Uterus (tissue), 2 donors: Measurements from ENCODE around the gene SLC25A39.

Source experiments
- POLR2A ChIP-seq, 2 donors: fragments of 450-650 bp; IDR thresholded peaks; one replicate each; pipeline ENCODE4 v1.6.1; 2016; ENCODE audit warnings: antibody characterized with exemption in 2 of 2, mild to moderate bottlenecking in 1 of 2, moderate library complexity in 1 of 2
- TF ChIP-seq, protein P1 (sequence below), 4 experiments: fragments of 200-600 bp in 2 of 4; fragments of 450-650 bp in 2 of 4; sonication (generic) in 2 of 4; IDR thresholded peaks; one replicate each; pipeline ENCODE4 v1.5.1; 2016 to 2019; ENCODE audit warnings: antibody characterized with exemption in 4 of 4, mild to moderate bottlenecking in 2 of 4, moderate library complexity in 1 of 4

DNA sequence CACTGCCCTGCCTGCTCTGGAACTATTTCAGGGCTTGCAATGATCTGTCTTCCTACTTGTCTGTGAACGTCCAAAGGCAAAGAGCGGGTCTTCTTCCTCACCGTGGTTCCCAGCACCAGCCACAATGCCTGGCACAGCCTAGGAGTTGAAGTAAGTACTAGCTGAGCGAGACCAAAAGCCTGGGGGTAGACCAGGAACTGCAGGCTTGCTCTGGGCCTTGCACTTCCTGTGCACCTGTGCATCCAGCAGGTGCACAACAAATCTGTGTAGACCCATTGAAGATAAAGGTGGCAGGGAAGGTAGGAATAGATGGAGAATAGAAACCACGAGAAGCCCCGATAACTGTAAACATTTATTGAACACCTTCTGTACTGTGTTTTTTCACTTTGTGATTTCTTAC is 34.4 kb upstream of the SLC25A39 start:
- no peak for TF ChIP-seq POLR2A (IDR thresholded peaks at IDR 0.05)
- TF ChIP-seq, protein P1, sequence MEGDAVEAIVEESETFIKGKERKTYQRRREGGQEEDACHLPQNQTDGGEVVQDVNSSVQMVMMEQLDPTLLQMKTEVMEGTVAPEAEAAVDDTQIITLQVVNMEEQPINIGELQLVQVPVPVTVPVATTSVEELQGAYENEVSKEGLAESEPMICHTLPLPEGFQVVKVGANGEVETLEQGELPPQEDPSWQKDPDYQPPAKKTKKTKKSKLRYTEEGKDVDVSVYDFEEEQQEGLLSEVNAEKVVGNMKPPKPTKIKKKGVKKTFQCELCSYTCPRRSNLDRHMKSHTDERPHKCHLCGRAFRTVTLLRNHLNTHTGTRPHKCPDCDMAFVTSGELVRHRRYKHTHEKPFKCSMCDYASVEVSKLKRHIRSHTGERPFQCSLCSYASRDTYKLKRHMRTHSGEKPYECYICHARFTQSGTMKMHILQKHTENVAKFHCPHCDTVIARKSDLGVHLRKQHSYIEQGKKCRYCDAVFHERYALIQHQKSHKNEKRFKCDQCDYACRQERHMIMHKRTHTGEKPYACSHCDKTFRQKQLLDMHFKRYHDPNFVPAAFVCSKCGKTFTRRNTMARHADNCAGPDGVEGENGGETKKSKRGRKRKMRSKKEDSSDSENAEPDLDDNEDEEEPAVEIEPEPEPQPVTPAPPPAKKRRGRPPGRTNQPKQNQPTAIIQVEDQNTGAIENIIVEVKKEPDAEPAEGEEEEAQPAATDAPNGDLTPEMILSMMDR (IDR thresholded peaks at IDR 0.05) = no peak
